ENCODE measurements around the gene SLC18A3.

Gene SLC18A3

DNA sequence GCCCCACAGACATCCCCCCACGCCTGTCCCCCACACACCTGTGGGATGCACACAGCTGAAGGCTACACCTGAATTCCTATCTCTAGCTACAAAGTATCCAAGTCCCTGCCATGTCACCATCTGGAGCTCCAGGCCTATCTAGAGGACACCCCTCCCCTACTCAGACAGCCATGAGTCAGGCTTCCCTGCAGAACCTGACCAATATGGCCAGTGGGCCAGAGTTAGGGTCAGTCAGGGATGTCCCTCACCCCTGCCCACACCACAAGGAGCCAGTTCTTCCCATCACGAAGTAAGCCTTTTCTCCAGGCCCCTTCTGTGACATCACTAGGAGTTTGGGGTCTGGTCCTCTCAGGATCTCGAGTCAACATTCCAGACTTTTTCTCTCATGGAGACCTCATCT, 10.6 kb upstream of the SLC18A3 start:
- TF ChIP-seq, protein P1, sequence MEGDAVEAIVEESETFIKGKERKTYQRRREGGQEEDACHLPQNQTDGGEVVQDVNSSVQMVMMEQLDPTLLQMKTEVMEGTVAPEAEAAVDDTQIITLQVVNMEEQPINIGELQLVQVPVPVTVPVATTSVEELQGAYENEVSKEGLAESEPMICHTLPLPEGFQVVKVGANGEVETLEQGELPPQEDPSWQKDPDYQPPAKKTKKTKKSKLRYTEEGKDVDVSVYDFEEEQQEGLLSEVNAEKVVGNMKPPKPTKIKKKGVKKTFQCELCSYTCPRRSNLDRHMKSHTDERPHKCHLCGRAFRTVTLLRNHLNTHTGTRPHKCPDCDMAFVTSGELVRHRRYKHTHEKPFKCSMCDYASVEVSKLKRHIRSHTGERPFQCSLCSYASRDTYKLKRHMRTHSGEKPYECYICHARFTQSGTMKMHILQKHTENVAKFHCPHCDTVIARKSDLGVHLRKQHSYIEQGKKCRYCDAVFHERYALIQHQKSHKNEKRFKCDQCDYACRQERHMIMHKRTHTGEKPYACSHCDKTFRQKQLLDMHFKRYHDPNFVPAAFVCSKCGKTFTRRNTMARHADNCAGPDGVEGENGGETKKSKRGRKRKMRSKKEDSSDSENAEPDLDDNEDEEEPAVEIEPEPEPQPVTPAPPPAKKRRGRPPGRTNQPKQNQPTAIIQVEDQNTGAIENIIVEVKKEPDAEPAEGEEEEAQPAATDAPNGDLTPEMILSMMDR (IDR thresholded peaks at IDR 0.05) = no peak

DNA sequence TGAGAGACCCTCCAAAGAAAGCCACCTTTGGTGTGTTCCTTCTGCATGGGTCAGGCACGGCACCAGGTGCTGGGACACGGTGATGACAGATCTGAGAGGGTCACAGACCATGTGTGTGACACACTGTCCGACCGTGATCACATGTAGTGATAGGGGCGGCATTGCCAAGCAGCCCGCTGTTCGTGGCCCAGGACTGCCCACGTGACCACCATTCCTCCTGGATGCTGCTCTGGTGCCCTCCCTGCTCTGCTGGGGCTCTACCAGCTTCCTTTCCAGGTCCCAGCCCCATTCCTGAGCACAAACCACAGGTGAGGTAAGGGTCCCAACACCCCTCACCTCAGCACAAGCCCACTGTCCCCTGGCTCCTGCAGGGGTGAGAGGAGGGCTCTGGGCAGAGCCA, 10.1 kb upstream of the SLC18A3 start:
- H3K9me3 ChIP-seq = no peaks in the 10 kb centered on the region
- no peak overlapping the region for H3K27ac ChIP-seq
- no peak overlapping the region for H3K4me3 ChIP-seq (ENCODE audit: low read depth in 1 of 2, low read length in 1 of 2)
- H3K27me3 ChIP-seq = peaks cover 66% of the 10 kb centered on the region
- no peaks in the 10 kb centered on the region for H3K36me3 ChIP-seq
- TF ChIP-seq, protein P1 (IDR thresholded peaks at IDR 0.05) = no peak
- H3K4me1 ChIP-seq (ENCODE audit: control insufficient read depth in 1 of 2, insufficient read depth in 1 of 2, low read depth in 1 of 2, low read length in 1 of 2) = no peaks in the 10 kb centered on the region

More for the DNA sequence above, 10.6 kb upstream of the SLC18A3 start:
- Histone ChIP-seq H3K27me3 (peaks cover 66% of the 10 kb centered on the region), H3K4me3 (ENCODE audit: low read depth in 1 of 2, low read length in 1 of 2) (no peak overlapping the region), H3K4me1 (ENCODE audit: control insufficient read depth in 1 of 2, insufficient read depth in 1 of 2, low read depth in 1 of 2, low read length in 1 of 2) (no peaks in the 10 kb centered on the region), H3K9me3 (no peaks in the 10 kb centered on the region), H3K36me3 (no peaks in the 10 kb centered on the region), H3K27ac (no peak overlapping the region)

- H3K27ac ChIP-seq = no peak overlapping the region
- H3K9me3 ChIP-seq = no peaks in the 10 kb centered on the region
- TF ChIP-seq, protein P1 (IDR thresholded peaks at IDR 0.05) = no peak
- peaks cover 68% of the 10 kb centered on the region for H3K27me3 ChIP-seq
- H3K36me3 ChIP-seq = no peaks in the 10 kb centered on the region
- H3K4me3 ChIP-seq (ENCODE audit: low read depth in 1 of 2, low read length in 1 of 2) = no peak overlapping the region
- H3K4me1 ChIP-seq (ENCODE audit: control insufficient read depth in 1 of 2, insufficient read depth in 1 of 2, low read depth in 1 of 2, low read length in 1 of 2) = no peaks in the 10 kb centered on the region
These were observed 9.2 kb upstream of the SLC18A3 start for GRCh38 chr10:49600781-49601400.

GRCh38 chr10:49601857-49602256, 8.3 kb upstream of the SLC18A3 start:
- TF ChIP-seq, protein P1 (IDR thresholded peaks at IDR 0.05) = no peak
- Histone ChIP-seq H3K36me3 (no peaks in the 10 kb centered on the region), H3K27ac (no peak overlapping the region), H3K27me3 (peaks cover 68% of the 10 kb centered on the region), H3K4me1 (ENCODE audit: control insufficient read depth in 1 of 2, insufficient read depth in 1 of 2, low read depth in 1 of 2, low read length in 1 of 2) (no peaks in the 10 kb centered on the region), H3K9me3 (no peaks in the 10 kb centered on the region), H3K4me3 (ENCODE audit: low read depth in 1 of 2, low read length in 1 of 2) (no peak overlapping the region)

- no peaks in the 10 kb centered on the region for H3K9me3 ChIP-seq
- H3K27me3 ChIP-seq = peaks cover 74% of the 10 kb centered on the region
- TF ChIP-seq, protein P1 (IDR thresholded peaks at IDR 0.05) = no peak
- H3K27ac ChIP-seq = no peak overlapping the region
- H3K4me1 ChIP-seq (ENCODE audit: control insufficient read depth in 1 of 2, insufficient read depth in 1 of 2, low read depth in 1 of 2, low read length in 1 of 2) = no peaks in the 10 kb centered on the region
- H3K36me3 ChIP-seq = no peaks in the 10 kb centered on the region
- no peak overlapping the region for H3K4me3 ChIP-seq (ENCODE audit: low read depth in 1 of 2, low read length in 1 of 2)
These were observed 7.6 kb upstream of the SLC18A3 start for GRCh38 chr10:49602380-49603023.

Data from neutrophil (primary cell).